Measurements from ENCODE around the gene CACUL1.
"Not testable (repeated sequence)": the region's sequence is repeated elsewhere in the genome, so short reads cannot be mapped to it uniquely, and the experiment has no call there.

The CACUL1 gene

GRCh38 chr10:118680197-118680596 is 74.6 kb downstream of the CACUL1 start:
- in situ Hi-C loops (cut with MboI; ENCODE audit: low sequenced_read_pairs, unreplicated experiment), result no loop called here
- DNase-seq (ENCODE audit: low spot score), result no peak
- TF ChIP-seq, protein P1, sequence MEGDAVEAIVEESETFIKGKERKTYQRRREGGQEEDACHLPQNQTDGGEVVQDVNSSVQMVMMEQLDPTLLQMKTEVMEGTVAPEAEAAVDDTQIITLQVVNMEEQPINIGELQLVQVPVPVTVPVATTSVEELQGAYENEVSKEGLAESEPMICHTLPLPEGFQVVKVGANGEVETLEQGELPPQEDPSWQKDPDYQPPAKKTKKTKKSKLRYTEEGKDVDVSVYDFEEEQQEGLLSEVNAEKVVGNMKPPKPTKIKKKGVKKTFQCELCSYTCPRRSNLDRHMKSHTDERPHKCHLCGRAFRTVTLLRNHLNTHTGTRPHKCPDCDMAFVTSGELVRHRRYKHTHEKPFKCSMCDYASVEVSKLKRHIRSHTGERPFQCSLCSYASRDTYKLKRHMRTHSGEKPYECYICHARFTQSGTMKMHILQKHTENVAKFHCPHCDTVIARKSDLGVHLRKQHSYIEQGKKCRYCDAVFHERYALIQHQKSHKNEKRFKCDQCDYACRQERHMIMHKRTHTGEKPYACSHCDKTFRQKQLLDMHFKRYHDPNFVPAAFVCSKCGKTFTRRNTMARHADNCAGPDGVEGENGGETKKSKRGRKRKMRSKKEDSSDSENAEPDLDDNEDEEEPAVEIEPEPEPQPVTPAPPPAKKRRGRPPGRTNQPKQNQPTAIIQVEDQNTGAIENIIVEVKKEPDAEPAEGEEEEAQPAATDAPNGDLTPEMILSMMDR (IDR thresholded peaks at IDR 0.05; ENCODE audit: borderline replicate concordance, control extremely low read depth, extremely low read depth, insufficient read depth, missing control alignments), result no peak

DNA sequence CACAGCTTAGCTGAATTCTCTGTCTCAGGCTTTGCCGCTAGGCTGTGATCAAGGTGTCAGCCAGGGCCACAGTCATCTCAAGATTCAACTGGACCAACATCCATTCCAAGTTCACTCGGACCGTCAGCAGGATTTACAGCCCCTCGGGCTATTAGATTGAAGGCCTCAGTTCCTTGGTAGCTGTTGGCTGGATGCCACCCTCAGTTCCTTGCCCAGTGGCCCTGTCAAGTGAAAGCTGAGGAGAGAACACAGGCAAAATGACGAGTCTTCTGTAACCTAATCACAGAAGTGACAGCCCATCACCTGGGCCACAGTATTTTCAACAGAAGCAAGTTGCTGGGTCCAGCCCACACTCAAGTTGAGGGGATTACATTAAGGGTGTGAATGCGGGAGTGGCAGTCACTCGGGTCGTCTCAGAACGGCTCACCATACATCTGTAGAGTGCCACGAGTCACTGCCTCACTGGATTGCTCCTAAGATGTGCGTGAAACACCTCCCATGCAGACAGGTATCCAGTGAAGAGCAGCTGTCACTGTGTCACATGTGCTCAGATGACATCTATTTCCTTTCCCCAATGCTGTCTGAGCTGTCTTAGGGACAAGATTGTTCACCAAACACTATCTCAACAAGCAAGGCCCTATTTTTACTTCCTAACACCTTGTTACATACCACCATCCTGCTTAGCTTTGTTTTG is 80.4 kb downstream of the CACUL1 start:
- in situ Hi-C loops (cut with MboI; ENCODE audit: low sequenced_read_pairs, unreplicated experiment), result no loop called here
- DNase-seq (ENCODE audit: low spot score), result no peak
- TF ChIP-seq, protein P1 (IDR thresholded peaks at IDR 0.05; ENCODE audit: borderline replicate concordance, control extremely low read depth, extremely low read depth, insufficient read depth, missing control alignments), result no peak

DNA sequence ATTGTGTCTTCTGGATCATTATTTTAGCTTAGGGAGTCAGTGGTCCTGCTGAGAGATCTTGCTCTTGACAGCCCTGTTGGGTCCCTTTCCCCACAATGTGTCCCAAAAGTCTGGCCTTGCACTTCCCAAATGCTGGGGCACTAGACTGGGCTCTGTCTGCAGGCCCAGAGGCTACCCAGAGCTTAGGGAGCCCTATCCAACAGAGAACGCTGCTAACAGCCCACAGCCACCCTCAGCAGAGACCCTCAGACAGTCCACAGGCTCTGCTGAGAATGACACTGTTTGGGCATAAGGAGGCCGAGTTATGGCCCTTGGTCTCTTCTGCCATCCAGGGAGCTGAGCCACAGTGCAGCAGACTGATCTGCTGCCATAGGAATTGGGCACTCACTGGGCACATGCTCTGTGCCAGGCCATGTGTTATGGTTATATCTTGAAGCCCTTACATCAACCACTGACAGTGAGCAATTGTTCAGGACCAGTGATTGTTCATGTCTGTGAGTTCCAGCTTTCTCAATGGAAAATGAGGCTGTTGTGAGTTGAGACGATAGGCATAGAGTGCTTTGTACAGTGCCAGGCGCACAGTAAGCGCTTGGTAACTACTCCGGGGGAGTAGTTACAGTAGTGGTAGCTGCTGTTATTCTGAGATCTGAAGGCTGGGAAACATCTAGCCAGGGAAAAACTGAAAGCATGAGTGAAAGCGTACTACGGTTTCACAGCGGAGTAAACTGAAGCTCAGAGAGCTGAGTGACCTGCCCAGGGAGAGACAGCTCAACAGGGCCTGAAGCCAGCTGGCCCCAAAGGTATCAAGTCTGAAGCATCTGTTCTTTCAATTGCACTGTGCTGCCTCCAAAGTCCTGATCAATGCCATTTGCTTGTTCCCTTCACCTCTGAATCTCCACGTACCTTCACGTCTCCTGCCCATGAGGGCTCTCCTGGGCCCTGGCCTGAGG is 81.7 kb downstream of the CACUL1 start:
- TF ChIP-seq, protein P1 (IDR thresholded peaks at IDR 0.05; ENCODE audit: borderline replicate concordance, control extremely low read depth, extremely low read depth, insufficient read depth, missing control alignments), result no peak
- no peak for DNase-seq (ENCODE audit: low spot score)

DNA sequence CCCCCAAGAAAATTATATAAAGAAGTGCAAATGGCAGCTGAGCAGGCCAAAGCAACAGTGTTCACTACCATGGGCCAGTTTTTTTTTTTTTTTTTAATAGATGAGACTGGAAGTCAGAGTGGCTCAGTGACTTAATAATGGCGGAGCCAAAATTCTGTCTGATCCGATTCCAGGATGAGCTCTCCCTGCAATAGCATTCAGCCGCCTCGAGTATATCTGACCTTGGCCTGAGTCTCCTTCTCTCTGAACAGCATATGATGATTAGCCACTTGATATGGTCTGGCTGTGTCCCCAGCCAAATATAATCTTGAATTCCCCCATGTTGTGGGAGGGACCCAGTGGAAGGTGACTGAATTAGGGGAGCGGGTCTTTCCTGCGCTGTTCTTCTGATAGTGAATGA is 82.6 kb downstream of the CACUL1 start:
- TF ChIP-seq, protein P1 (IDR thresholded peaks at IDR 0.05; ENCODE audit: borderline replicate concordance, control extremely low read depth, extremely low read depth, insufficient read depth, missing control alignments), result no peak
- no peak for DNase-seq (ENCODE audit: low spot score)

More for the DNA sequence above, 81.7 kb downstream of the CACUL1 start:
- in situ Hi-C loops (cut with MboI; ENCODE audit: low sequenced_read_pairs, unreplicated experiment), result no loop called here

DNA sequence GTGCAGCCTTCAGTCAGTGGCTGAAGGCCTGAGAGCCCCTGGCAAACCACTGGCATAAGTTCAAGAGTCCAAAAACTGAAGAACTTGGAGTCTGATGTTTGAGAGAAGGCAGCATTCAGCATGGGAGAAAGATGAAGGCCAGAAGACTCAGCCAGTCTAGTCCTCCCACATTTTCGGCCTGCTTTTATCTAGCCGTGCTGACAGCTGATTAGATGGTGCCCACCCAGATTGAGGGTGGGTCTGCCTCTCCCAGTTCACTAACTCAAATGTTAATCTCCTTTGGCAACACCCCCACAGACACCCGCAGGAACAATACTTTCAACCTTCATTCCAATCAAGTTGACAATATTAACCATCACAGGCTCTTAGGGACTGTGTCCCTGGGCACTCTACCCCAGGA is 83.5 kb downstream of the CACUL1 start:
- DNase-seq (ENCODE audit: low spot score), result not testable (repeated sequence)

More for the DNA sequence above, 82.6 kb downstream of the CACUL1 start:
- in situ Hi-C loops (cut with MboI; ENCODE audit: low sequenced_read_pairs, unreplicated experiment), result no loop called here

DNA sequence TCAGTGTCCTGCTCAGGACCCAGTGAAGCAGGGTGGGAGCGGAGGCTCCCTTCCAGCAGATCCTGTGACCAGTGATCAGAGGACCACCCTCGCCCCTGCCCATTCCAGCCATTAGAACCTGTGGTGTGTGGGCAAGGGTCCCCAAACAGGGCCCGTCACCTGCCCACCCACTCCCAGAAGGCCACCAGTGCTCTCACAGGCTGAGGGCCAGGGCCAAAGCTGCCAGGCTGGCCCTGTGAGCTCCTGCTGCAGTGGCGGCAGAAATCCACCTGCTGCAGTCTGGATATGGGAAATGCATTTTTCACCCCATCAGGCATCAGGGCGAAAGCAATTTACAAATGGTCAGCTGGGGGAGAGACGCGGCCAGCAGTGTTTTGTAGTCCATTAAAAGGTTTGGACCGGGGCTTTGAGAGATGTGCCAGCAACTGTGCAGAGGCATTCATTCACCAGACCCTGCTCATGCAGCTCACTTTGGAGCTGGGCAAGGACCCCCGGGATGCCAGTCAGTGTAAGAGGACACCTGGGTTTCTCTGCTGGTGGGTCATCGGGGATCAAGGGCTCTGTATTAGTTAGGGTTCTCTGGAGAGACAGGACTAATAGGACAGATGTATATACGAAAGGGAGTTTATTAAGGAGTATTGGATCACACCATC is 84.2 kb downstream of the CACUL1 start:
- in situ Hi-C loops (cut with MboI; ENCODE audit: low sequenced_read_pairs, unreplicated experiment), result no loop called here
- DNase-seq (ENCODE audit: low spot score), result no peak
- TF ChIP-seq, protein P1 (IDR thresholded peaks at IDR 0.05; ENCODE audit: borderline replicate concordance, control extremely low read depth, extremely low read depth, insufficient read depth, missing control alignments), result no peak

More for the DNA sequence above, 83.5 kb downstream of the CACUL1 start:
- in situ Hi-C loops (cut with MboI; ENCODE audit: low sequenced_read_pairs, unreplicated experiment), result not testable (repeated sequence)

Data from GM13976 (cell line).